Peyer's patch (tissue), 4 donors: ENCODE measurements around the gene C9. TPM values are rescaled to one million over a fixed set of nuclear protein-coding genes. Genes with fewer than 3 reads are reported as not detected.

Experiments used
- DNase-seq, 3 donors: peaks; one replicate each; pipeline ENCODE4 v3.0.0-alpha.2; 2017 to 2019
- H3K27ac ChIP-seq, 4 donors: fragments of 200-600 bp; sonication (generic); one replicate each; pipeline ENCODE4 v1.5.1; 2016 to 2019
- H3K27me3 ChIP-seq, 2 donors: fragments of 200-600 bp; sonication (generic); one replicate each; pipeline ENCODE4 v1.5.1; 2019
- H3K36me3 ChIP-seq, 3 donors: fragments of 200-600 bp; sonication (generic); one replicate each; pipeline ENCODE4 v1.5.1; 2016 to 2019
- H3K4me1 ChIP-seq, 4 donors: fragments of 200-600 bp; sonication (generic); one replicate each; pipeline ENCODE4 v1.5.1; 2016 to 2019
- H3K4me3 ChIP-seq, 4 donors: fragments of 200-600 bp; sonication (generic); 1 replicate in 3 of 4; 2 replicates in 1 of 4; pipeline ENCODE4 v1.5.1; 2016 to 2019; ENCODE audit warnings: mild to moderate bottlenecking in 1 of 4
- H3K9me3 ChIP-seq, 4 donors: fragments of 200-600 bp; sonication (generic); one replicate each; pipeline ENCODE4 v1.5.1; 2016 to 2019; ENCODE audit warnings: mild to moderate bottlenecking in 1 of 4
- CTCF ChIP-seq, 6 experiments: fragments of 450-650 bp in 4 of 6; fragments of 200-600 bp in 2 of 6; sonication (generic) in 1 of 6; IDR thresholded peaks; one replicate each; pipeline ENCODE4 v1.5.1; 2017 to 2019; ENCODE audit warnings: antibody characterized with exemption in 6 of 6, mild to moderate bottlenecking in 3 of 6, moderate library complexity in 1 of 6
- POLR2A ChIP-seq, 2 donors: fragments of 450-650 bp; IDR thresholded peaks; one replicate each; pipeline ENCODE4 v1.5.1; 2017; ENCODE audit warnings: antibody characterized with exemption in 2 of 2, mild to moderate bottlenecking in 2 of 2, moderate library complexity in 2 of 2
- total RNA-seq, 4 donors: library from RNA; depleted of rRNA; stranded (reverse); fragments of >200 nt; gene quantifications; one replicate each; pipeline ENCODE4 v1.1.0, GENCODE V29; 2016

Gene C9
- total RNA-seq, 4 donors from 2014 or later: not detected

GRCh38 chr5:39264528-39264927, 99.8 kb downstream of the C9 start:
- Histone ChIP-seq H3K9me3 (no peaks in the 10 kb centered on the region), H3K27ac (no peak overlapping the region), H3K4me3 (no peak overlapping the region), H3K4me1 (no peaks in the 10 kb centered on the region), H3K27me3 (no peaks in the 10 kb centered on the region), H3K36me3 (no peaks in the 10 kb centered on the region)
- no peak for TF ChIP-seq POLR2A (IDR thresholded peaks at IDR 0.05)
- TF ChIP-seq CTCF (IDR thresholded peaks at IDR 0.05): no peak
- DNase-seq: no peak

GRCh38 chr5:39262981-39263380, 101.3 kb downstream of the C9 start:
- H3K4me1 ChIP-seq: no peaks in the 10 kb centered on the region
- TF ChIP-seq POLR2A (IDR thresholded peaks at IDR 0.05) (no peak), CTCF (IDR thresholded peaks at IDR 0.05) (no peak)
- no peaks in the 10 kb centered on the region for H3K27me3 ChIP-seq
- H3K4me3 ChIP-seq: no peak overlapping the region
- H3K36me3 ChIP-seq: no peaks in the 10 kb centered on the region
- no peak for DNase-seq
- H3K27ac ChIP-seq: no peak overlapping the region
- H3K9me3 ChIP-seq: no peaks in the 10 kb centered on the region

- no peak for DNase-seq
- Histone ChIP-seq H3K4me3 (no peak overlapping the region), H3K27me3 (no peaks in the 10 kb centered on the region), H3K27ac (no peak overlapping the region), H3K36me3 (no peaks in the 10 kb centered on the region), H3K9me3 (no peaks in the 10 kb centered on the region), H3K4me1 (peaks cover 0 to 6% (median 0%) of the 10 kb centered on the region in 4 donors)
- TF ChIP-seq POLR2A (IDR thresholded peaks at IDR 0.05): no peak
- no peak for TF ChIP-seq CTCF (IDR thresholded peaks at IDR 0.05)
These were observed 104.2 kb downstream of the C9 start for GRCh38 chr5:39260095-39260494.

- TF ChIP-seq POLR2A (IDR thresholded peaks at IDR 0.05): no peak
- no peak for TF ChIP-seq CTCF (IDR thresholded peaks at IDR 0.05)
- no peaks in the 10 kb centered on the region for H3K27me3 ChIP-seq
- H3K36me3 ChIP-seq: no peaks in the 10 kb centered on the region
- no peak overlapping the region for H3K27ac ChIP-seq
- H3K4me3 ChIP-seq: no peak overlapping the region
- peaks cover 0 to 6% (median 0%) of the 10 kb centered on the region in 4 donors for H3K4me1 ChIP-seq
- no peaks in the 10 kb centered on the region for H3K9me3 ChIP-seq
- DNase-seq: no peak
These were observed 106.7 kb downstream of the C9 start for GRCh38 chr5:39257554-39257953.

GRCh38 chr5:39256477-39257235, 107.6 kb downstream of the C9 start:
- H3K4me3 ChIP-seq: peak overlapping the region in 1 of 4 donors; percentile 11
- H3K9me3 ChIP-seq: no peaks in the 10 kb centered on the region
- no peak overlapping the region for H3K27ac ChIP-seq
- H3K4me1 ChIP-seq: peaks cover 0 to 6% (median 0%) of the 10 kb centered on the region in 4 donors
- no peaks in the 10 kb centered on the region for H3K36me3 ChIP-seq
- no peak for TF ChIP-seq POLR2A (IDR thresholded peaks at IDR 0.05)
- no peak for TF ChIP-seq CTCF (IDR thresholded peaks at IDR 0.05)
- no peak for DNase-seq
- no peaks in the 10 kb centered on the region for H3K27me3 ChIP-seq
